Frontal cortex (tissue), 4 donors: ENCODE measurements around the gene SERPINA4. TPM values are rescaled to one million over a fixed set of nuclear protein-coding genes. Genes with fewer than 3 reads are reported as not detected.

ENCODE experiments used
- DNase-seq, 2 donors: peaks; one replicate each; pipeline ENCODE4 v3.0.0; 2012; ENCODE audit warnings: low spot score in 2 of 2
- FAIRE-seq: peaks from 2 replicates; lab custom pipeline; 2012; peaks lifted over from hg19 to GRCh38; lab: Jason Lieb, UNC
- total RNA-seq: library from RNA; depleted of rRNA; stranded (reverse); fragments of >200 nt; gene quantifications from one replicate; pipeline ENCODE4 v1.2.3, GENCODE V29; 2014
- donor health status: control.
- donor health status: control.
- donor health status: control.

SERPINA4 gene
- total RNA-seq, 1 donor from 2014 or later: not detected

GRCh38 chr14:94541234-94541975 is 19.8 kb upstream of the SERPINA4 start:
- FAIRE-seq: no peak
- no peak for DNase-seq

GRCh38 chr14:94542111-94542810 is 19.0 kb upstream of the SERPINA4 start:
- FAIRE-seq (no peak), DNase-seq (no peak)

- no peak for FAIRE-seq
- DNase-seq: no peak
Measured at GRCh38 chr14:94542811-94543440, 18.3 kb upstream of the SERPINA4 start.

- DNase-seq (no peak), FAIRE-seq (no peak)
Measured at GRCh38 chr14:94543449-94544124, 17.7 kb upstream of the SERPINA4 start.

GRCh38 chr14:94544726-94545125 is 16.5 kb upstream of the SERPINA4 start:
- FAIRE-seq: no peak
- DNase-seq: no peak

GRCh38 chr14:94545131-94545841 is 16.0 kb upstream of the SERPINA4 start:
- DNase-seq (peak in 1 of 2 donors; percentile 42), FAIRE-seq (no peak)

- FAIRE-seq: no peak
- no peak for DNase-seq
Measured at GRCh38 chr14:94547151-94547680, 14.0 kb upstream of the SERPINA4 start.

GRCh38 chr14:94547726-94548125 is 13.5 kb upstream of the SERPINA4 start:
- no peak for FAIRE-seq
- no peak for DNase-seq

GRCh38 chr14:94548131-94548998 is 12.9 kb upstream of the SERPINA4 start:
- FAIRE-seq: no peak
- no peak for DNase-seq

- FAIRE-seq: no peak
- peak in 1 of 2 donors; percentile 46 for DNase-seq
Measured at GRCh38 chr14:94548999-94549985, 11.9 kb upstream of the SERPINA4 start.

GRCh38 chr14:94550041-94550440 is 11.2 kb upstream of the SERPINA4 start:
- DNase-seq (no peak), FAIRE-seq (no peak)

- DNase-seq: no peak
- no peak for FAIRE-seq
Measured at GRCh38 chr14:94555991-94556390, 5.3 kb upstream of the SERPINA4 start.

GRCh38 chr14:94557327-94557726 is 3.9 kb upstream of the SERPINA4 start:
- FAIRE-seq: no peak
- DNase-seq: no peak

GRCh38 chr14:94558842-94559241 is 2.4 kb upstream of the SERPINA4 start:
- FAIRE-seq (no peak), DNase-seq (no peak)

GRCh38 chr14:94559638-94560290 is 1.5 kb upstream of the SERPINA4 start:
- no peak for DNase-seq
- no peak for FAIRE-seq

GRCh38 chr14:94560291-94560665 is 964 bp upstream of the SERPINA4 start:
- FAIRE-seq: no peak
- DNase-seq: no peak

GRCh38 chr14:94561656-94562010 is 391 bp downstream of the SERPINA4 start:
- FAIRE-seq (no peak), DNase-seq (no peak)
